ENCODE measurements around the gene FERMT1.

DNA sequence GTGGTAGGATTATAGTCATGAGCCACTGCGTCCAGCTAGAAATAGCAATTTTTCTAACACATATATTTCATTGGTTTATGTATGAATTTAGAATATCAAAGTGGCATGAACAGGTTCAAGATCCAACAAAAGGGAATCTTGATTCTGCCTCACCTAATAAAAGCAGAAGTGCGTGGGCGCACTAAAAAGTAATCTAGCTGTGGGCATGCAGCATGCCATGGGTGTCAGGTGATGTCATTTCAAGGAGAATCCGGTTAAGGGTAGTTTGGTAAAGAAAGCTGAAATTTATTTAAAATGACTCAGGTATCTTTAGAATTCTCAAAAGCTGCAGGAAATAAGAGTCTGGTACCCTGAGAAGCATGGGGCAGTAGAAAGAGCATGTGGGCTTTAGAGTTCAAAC, 86.6 kb downstream of the FERMT1 start:
- TF ChIP-seq, protein P1, sequence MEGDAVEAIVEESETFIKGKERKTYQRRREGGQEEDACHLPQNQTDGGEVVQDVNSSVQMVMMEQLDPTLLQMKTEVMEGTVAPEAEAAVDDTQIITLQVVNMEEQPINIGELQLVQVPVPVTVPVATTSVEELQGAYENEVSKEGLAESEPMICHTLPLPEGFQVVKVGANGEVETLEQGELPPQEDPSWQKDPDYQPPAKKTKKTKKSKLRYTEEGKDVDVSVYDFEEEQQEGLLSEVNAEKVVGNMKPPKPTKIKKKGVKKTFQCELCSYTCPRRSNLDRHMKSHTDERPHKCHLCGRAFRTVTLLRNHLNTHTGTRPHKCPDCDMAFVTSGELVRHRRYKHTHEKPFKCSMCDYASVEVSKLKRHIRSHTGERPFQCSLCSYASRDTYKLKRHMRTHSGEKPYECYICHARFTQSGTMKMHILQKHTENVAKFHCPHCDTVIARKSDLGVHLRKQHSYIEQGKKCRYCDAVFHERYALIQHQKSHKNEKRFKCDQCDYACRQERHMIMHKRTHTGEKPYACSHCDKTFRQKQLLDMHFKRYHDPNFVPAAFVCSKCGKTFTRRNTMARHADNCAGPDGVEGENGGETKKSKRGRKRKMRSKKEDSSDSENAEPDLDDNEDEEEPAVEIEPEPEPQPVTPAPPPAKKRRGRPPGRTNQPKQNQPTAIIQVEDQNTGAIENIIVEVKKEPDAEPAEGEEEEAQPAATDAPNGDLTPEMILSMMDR (IDR thresholded peaks at IDR 0.05): no peak
- TF ChIP-seq POLR2AphosphoS5 (IDR thresholded peaks at IDR 0.05; ENCODE audit: low read depth, low read length) (no peak), SIN3A (IDR thresholded peaks at IDR 0.05; ENCODE audit: borderline replicate concordance, insufficient read depth, low read depth, low read length) (no peak)
